Umbilical cord (tissue), 2 donors: ENCODE data around the gene BPIFB2. TPM values are rescaled to one million over a fixed set of nuclear protein-coding genes. Genes with fewer than 3 reads are reported as not detected.
"Not testable (repeated sequence)": the region's sequence is repeated elsewhere in the genome, so short reads cannot be mapped to it uniquely, and the experiment has no call there.

ENCODE experiments used
- DNase-seq: peaks from one replicate; pipeline ENCODE4 v3.0.0-alpha.2; 2015; ENCODE audit warnings: low spot score
- total RNA-seq: library from RNA; depleted of rRNA; stranded (reverse); fragments of >200 nt; gene quantifications from one replicate; pipeline ENCODE4 v1.2.3, GENCODE V29; 2014; ENCODE audit warnings: low replicate concordance; ENCODE audit not compliant: insufficient read depth

The BPIFB2 gene
- total RNA-seq, 1 donor from 2014 or later = not detected

DNA sequence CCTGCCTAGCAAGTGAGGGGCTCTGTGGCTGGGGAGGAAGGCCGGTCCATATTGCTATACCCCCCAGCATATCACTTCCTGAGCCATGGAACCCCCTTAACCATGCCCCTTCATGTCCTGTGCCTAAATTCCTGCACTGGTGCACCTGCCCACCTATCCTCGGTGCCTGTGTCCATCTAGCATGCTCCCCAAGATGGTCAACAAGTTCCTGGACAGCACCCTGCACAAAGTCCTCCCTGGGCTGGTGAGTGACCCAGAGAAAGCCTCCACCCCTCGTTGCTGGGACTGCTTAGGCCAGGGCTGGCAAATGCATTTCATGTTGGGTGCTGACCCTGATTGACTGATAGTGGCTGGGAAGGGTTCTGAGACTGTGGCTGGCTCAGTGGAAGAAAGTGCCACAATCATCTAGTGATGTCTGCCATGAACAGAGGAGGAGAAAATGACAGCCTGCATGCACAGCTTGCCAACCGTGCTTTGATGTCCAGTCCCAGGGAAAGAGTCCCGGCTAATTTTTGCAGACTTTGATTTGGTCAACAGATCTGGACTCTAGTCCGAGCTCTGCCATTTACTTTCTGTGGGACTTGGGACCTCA is 27.5 kb downstream of the BPIFB2 start:
- no peak for DNase-seq

DNA sequence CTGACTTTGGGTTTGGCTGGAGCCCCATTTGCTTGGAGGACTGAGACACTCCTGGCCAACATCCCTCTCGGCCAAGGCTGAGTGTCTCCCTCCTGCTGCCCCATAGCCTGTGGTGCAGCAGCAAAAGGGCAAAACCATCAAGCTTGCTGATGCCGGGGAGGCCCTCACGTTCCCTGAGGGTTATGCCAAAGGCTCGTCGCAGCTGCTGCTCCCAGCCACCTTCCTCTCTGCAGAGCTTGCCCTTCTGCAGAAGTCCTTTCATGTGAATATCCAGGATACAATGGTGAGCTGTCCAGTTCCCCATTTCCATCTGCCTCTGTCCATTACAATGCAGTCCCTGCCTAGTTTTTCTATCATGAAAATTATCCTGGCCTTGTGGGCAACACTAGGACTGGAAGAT is 30.0 kb downstream of the BPIFB2 start:
- no peak for DNase-seq

DNA sequence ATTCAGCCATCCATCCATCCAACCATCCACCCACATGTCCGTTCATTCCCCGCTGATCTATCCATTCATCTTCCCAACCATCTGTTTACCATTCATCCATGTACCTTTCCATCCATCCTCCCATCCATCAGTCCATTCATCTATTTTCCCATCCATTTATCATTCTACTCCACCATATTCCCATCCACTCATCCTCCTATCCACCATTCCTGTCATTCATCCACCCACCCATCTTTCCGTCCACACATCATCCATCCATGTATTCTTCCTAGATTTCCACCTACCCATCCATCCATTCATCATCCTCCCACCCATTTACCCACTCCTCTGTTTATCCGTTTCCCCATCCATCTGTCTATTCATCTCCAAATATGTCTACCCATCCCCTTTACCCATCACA is 30.7 kb downstream of the BPIFB2 start:
- no peak for DNase-seq

DNA sequence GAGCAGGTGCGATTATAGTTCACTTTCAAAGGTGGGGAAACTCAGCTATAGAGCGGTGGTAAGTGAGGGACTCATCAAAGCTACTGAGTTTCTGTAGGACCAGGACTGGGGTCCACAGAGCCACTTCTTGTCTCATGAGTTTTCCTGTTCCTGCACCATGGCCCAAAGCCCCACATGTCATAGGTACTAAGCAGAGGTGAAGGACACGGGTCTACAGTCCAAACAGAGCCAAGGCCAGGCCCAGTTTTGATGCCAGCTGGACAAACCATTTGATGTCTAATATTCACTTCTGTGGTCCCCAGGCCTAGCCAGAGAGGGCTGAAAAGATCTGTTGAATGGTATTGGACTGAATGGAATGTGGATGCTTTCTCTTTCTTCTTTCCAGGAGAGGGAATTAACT is 34.9 kb downstream of the BPIFB2 start:
- DNase-seq = no peak

DNA sequence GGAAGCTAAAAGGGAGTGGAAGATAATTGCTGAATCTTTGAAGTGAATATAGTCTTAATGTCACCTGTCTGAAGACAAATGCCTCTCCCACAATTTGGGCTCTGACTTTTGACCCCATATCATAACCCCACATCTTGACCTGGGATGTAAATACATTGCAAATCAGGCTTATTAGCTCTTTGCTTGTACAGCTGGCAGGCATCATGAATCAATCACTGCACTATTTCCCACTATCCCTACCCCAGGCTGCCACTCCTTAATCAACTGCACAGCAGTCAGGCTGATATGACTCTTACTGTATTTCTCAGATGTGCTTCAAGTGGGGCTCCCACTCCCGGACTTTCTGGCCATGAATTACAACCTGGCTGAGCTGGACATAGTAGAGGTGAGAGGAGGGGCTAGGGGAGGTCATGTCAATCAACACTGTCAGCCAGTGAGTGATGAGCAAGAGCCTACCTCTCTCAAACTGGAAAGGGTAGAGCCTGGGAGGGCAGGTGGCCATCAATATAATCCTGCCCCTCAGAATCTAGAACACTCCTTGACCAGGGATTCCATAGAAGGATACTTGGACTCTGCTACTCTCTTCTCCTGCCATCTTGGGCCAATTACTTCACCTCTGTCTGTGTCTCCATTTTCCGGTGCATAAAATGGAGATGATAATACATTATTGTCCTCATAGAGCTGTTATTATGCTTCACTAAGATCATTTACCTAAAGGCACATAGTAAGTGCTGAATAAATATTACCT is 35.7 kb downstream of the BPIFB2 start:
- no peak for DNase-seq

DNA sequence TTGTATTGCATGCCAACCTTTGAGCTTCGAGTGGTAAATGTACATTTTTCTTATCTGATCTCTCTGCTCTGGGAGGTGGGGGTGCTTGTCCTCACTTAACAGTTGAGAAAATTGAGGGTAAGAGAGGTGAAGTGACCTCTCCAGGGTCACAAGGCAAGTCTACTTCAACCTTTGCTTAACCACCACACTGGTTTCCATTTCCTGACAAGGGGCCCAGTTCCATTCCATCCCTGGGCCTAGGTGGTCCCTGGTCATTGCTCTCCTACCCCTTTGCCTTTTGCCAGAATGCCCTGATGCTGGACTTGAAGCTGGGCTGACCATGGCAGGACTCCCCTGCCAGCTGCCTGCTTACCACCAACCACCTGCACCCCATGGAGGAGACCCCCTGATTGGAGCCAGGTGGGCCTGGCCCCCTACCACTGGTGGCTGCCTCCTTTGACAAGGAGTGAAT is 36.3 kb downstream of the BPIFB2 start:
- no peak for DNase-seq

DNA sequence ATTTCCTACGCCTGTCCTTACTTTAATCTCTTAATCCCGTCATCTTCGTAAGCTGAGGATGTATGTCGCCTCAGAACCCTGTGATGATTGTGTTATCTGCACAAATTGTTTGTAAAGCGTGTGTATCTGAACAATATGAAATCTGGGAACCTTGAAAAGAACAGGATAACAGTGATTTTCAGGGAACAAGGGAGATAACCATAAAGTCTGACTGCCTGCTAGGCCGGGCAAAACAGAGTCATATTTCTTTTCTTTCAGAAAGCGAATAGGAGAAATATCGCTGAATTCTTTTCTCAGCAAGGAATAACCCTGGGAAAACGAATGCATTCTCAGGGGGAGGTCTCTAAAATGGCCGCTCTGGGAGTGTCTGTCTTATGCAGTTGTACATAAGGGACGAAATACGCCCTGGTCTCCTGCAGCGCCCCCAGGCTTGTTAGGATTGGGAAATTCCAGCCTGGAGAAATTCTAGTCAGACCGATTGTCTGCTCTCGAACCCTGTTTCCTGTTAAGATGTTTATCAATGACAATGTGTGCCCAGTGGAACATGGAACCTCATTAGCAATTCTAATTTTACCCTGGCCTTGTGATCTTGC is 37.7 kb downstream of the BPIFB2 start:
- not testable (repeated sequence) for DNase-seq

DNA sequence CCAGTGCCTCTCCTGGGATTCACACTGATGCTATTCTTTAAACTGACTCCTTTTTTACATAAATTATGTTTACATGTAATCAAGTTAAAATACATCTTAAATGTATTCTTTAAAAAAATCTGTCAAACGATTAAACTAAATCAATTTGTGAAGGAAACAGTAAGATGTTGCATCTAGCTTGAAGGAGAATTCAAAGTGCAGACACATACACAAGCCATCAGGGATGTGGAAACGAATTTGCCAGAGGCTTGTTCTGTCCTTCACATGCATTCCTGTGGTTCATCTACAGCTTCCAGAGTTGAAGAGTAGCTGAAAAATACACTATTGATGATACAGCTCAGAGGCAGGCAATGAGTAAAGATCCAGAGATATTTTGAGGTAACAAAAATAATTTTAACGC is 38.9 kb downstream of the BPIFB2 start:
- no peak for DNase-seq

DNA sequence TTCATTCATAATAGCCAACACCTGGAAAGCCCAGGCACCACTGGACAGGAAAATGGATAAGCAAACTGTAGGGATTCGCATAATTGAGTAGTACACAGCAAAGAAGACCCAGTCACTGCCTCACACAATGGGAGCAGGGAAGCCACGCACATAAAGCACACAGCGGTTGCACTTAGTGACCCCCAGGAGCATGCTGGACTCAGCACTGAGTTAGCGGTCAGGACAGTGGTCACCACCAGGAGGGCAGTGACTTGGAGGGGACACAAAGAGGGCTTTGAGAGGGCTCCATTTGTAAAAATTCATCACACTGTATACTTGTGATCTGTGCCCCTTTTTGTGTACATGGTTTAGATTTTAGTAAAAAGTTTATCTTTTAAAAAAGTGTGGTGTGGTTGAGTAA is 43.8 kb downstream of the BPIFB2 start:
- no peak for DNase-seq

DNA sequence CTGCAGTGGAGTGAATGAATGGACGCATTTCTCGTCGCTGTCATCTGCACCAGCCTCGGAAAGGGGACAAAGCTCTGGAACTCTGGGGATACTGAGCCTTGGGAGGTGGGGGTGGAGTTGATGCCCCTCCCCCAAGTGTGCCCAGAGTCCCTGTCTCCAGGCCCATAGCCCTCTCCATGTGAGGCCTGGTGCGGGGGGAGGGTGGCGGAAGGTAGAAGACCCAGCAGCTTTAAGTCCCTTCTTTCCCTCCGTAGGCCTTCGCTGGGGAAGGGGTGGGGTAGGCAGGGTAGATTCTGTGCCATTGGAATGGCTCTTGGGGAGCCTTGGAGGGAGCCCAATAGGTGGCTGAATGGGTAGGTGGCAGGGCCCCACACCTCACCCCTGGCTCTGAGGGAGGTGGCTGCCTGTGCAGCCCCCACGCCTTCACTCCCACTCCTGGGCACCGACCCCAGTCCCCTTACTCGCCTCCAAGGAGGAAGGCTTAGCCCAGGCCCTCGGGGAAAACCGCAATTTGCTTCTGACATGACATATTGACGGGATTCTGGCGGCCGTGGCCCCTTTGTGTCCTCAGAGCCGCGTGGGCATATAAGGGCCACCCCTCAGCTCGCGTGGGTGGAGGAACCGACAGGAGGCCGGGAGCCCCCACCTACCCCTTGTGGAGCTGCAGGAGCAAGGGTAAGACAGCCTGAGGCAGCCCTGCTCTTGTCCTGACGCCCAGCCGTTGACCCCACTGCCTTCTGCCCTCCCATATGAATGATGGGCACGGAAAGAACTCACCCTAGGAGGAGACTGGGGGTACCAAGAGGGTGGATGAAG is 46.0 kb downstream of the BPIFB2 start, which contains the start of gene BPIFB3:
Gene BPIFB3 (plus strand): TSS at position 613 of the 816 bp plus-strand sequence. CDS start 1,533 bp downstream, outside the sequence.
- no peak for DNase-seq

DNA sequence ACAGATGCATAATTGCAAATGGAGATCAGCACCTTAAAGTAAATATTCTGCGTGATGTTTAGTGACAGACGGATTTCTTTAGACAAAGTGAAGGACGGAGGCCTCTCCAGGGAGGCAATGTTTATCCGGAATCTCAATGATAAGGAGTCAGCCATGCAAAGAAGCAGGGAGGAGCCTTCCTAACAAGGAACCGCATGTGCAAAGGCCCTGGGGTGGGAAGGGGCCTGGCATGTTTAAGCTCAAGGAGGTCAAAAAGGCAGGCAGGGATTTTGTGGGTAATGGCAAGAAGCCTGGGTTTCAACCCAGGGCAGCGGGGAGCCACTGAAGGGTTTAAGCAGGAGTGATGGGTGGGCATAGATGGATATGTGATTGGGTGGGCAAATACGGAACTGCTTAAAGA is 46.9 kb downstream of the BPIFB2 start:
- no peak for DNase-seq

DNA sequence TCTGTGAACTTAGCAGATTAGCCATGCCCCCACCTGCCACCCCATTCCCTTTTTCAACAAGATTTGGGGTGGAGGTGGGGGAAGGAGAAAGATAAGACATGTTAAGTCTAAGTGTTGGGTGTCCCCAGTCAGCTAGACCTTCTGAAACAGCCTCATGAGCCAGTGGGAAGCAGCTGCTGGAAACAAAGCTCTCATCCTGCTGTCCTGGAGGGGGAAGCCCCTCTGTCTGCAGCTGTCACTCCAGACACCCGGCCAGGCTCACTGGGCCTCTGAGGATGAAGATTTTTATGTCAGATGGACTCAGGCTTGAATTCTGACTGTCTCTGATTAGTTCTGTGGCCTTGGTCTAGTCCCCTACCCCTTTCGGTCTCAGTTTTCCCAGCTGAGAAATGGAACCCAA is 47.3 kb downstream of the BPIFB2 start:
- DNase-seq = no peak

DNA sequence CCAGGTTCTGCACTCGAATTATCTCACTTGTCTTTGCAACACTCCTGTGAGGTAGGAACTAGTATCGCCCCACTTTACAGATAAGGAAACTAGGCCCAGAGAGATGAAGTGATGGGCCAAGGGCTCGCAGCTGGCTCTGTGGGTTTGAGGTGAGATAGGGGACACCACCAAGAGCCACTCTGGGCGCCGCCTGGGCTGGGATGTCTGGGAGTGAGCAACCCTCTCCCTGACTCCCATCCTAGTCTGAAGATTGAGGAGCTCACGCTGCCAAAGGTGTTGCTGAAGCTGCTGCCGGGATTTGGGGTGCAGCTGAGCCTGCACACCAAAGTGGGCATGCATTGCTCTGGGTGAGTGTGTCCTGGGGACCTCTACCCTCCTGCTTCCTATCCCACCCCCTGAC is 51.6 kb downstream of the BPIFB2 start:
- no peak for DNase-seq

DNA sequence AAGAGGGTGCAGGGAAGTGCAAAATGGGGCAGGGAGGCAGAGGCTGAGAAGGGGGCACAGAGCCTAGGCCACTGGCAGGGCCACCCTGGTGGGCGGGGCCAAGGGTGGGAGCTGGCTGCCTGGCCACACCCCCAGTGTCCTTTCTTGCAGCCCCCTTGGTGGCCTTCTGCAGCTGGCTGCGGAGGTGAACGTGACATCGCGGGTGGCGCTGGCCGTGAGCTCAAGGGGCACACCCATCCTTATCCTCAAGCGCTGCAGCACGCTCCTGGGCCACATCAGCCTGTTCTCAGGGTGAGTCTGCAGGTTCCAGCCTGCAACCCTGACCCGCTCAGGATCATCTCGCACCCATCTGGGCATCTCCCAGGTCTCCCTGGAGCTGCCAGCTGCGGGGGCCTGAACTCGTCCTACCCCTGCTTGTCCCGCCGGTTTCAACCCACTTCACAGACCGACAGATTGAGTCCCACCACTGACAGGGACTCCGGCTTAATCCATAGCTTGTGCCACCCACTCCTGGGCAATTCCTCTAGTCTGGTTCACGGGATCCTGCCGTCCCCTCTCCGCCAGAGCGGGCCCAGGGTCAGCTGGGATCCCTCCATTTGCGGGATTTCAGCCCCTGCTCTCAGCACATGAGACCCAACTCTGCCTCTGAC is 52.4 kb downstream of the BPIFB2 start:
- DNase-seq = no peak

DNA sequence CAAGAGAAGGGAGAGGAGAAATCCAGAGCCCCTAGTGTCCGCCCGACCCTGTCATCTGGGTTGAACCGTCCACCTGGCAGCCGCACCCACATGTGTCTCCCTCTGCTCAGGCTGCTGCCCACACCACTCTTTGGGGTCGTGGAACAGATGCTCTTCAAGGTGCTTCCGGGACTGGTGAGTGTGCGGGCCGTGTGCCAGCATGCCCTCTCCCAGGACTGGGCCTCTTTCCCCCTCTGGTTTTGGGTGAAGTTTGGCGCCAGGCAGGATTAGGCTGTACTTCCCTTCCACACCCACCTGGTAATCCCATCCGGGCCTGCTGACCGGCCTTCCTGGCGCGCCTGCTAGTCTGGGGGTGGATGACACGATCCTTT is 54.1 kb downstream of the BPIFB2 start:
- peak; percentile 5 for DNase-seq

DNA sequence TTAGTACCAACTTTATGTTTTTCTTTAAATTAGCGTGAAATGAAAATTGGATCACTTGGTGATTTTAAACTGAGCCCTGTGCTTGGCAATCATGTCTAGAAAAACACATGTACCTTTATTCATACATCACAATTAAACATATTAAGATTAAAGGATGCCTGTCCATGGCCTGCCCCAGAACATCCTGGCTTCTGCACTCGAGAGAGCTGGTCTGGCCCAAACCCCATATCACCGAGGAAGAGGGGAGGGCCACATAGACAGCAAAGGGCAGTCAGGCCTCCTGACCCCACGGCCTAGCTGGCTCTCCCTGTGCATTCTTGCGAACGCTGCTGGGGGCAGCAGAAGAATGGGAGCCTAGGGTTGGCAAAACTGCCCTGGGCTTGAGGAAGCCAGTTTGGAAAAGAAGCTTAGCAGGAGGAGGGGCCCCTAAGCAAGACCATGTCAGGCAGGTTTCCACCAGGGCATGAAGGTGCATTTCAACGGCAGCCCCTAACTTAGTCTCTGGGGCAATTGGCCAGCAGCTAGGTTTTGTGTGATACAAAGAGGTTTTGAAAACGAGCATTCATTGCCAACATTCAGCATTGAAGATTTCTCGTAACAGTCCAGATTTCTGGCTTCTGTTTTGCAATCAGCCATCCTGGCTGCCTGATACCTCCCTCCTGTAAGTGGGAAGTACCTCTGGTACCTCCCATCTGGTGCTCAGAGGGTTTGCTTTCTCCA is 54.8 kb downstream of the BPIFB2 start:
- no peak for DNase-seq

DNA sequence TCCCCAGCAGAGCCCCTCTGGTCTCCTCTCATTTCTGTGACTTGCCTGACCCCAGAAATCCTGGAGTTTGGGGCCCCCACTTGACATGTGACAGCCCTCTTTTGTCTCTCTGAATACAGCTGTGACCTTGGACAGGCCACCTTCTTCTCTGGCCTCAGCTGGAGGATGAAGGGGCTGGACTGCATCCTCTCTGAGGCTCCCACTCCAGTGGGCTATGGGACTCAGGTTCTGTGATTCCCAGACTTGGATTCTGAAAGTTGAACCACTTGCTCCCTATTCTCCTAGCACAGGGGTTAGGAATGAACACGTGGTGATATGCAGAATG is 55.3 kb downstream of the BPIFB2 start:
- no peak for DNase-seq

DNA sequence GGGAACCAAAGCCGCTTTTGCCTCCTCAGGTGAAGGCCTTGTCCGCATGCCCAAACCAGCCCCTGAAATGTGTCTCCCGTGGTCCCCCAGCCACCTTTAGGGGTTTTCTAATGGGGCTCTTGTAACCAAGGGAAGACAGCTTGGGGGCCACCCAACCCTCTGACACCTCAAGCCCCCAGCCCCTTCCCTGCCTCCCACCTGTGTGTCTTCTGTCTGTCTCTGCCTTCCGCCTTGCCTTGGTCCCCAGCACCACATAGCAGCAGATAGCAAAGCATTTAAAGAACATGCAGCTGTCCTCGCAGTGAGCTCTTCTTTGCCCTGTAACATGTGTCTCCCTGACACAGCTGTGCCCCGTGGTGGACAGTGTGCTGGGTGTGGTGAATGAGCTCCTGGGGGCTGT is 55.8 kb downstream of the BPIFB2 start:
- no peak for DNase-seq

DNA sequence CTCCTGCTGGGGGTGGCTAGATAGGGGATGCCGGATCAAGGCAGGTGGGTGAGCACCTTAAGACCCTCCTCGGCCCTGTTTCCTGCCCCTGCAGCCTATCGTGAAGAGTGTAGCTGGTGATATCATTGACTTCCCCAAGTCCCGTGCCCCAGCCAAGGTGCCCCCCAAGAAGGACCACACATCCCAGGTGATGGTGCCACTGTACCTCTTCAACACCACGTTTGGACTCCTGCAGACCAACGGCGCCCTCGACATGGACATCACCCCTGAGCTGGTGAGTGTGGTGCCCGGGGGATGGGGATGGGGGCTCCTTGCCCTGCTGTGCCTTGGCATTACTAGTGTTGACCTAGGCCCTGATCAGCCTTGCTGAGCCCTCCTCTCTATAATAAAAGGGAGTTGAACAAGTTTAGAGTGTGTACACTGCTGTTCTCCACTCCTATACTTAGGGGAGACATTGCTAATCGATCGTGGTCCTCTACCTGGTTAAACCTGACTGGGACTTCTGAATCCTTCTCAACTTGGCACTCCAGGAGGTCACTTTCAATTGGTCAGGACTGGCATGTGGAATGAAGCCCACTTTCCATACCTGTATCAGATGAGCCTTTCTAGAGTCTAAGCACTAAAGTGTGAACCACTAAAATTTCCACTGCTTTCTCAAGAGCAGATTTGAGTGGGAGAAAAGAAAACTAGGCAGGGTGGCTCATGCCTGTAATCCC is 57.2 kb downstream of the BPIFB2 start:
- DNase-seq = no peak

DNA sequence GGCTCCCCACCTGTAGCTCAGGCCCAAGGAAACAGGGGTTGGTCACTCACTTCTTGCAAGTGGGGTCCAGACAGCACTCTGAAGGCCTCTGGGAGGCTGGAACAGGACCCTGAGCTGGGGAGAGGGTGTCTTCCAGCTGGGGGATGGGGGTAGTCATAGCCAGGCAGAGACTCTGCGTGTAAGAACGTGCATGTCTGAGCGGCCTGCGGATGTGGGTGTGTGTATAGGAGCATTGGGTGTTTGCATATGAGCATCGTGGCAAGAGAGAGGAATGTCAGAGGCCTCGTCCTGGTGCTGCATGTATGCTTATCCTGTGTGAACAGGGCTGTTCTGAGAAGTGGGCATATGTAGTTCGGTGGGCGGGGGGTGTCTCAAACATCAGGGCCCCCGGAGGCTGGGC is 58.3 kb downstream of the BPIFB2 start:
- DNase-seq = no peak

DNA sequence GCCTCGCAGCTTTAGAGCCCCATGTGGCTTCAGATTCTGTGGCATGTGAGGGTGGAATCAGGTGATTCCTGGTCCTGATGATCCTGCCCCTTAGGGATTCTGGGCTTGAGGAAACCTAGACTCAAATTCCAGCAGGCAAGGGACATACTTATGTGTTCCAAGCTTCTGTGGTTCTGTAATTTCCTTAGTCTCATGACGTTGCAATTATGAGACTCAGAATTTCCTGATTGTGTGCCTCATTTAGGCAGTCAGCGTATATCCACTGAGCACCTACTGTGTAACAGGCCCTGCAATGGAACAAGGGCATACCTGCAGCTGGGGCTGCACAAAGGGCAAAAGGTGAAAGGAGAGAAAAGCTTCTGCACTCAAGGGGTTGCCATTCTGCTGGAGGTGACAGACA is 60.3 kb downstream of the BPIFB2 start:
- DNase-seq = no peak
